Measurements from ENCODE around the gene VWA2.

DNA sequence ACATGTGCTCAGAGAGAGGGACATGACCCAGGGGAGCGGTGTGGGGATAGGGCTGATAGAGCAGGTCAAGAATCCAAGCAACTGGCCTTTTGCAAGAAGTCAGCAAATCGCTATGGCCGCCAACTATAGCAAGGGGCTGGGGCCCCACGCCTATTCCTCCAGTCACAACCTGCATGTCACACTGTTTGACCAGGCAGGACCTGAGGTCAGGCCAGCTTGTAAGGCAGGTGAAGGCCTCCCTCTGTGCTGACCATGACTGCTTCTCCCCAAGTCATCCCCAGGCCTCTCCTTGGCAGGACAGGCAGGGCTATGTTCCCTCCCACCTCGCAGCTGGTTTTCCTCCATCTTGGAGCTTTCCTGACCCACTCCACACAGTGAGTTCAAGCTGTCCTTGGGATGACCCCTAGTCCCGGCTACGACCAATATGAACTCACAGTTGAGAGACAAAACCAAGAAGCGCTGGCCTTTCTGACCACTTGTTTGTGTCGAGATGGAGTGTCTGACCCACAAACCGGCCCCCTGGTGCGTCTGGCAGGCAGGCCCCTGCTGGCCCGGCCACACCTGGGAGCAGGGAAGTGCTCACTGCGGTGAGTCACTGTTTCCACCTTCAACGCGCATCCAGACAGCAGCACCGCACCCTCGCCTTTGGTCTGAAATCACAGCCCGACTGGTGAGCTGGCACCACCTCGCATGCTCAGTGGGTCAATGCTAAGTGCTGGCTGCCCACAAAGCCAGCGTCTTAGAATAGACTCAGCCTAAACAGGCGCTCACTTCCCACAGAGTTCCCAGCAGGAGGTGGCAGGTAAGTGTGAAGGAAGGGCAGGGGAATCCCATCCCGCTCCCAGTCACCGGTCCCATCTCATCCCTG, 81.4 kb downstream of the VWA2 start:
- TF ChIP-seq YY1 (IDR thresholded peaks at IDR 0.05; ENCODE audit: low read depth) (no peak), TAF1 (IDR thresholded peaks at IDR 0.05; ENCODE audit: borderline replicate concordance, low read depth, low read length) (no peak), IRF3 (IDR thresholded peaks at IDR 0.05; ENCODE audit: low read depth, low read length) (no peak), MXI1 (IDR thresholded peaks at IDR 0.05; ENCODE audit: low read depth, low read length) (no peak)

All from SK-N-SH (cell line).